ENCODE results near the gene BTN2A1. TPM values are rescaled to one million over a fixed set of nuclear protein-coding genes. Genes with fewer than 3 reads are reported as not detected.

The BTN2A1 gene
- total RNA-seq, 1 donor from 2014 or later, result 29.2 TPM

DNA sequence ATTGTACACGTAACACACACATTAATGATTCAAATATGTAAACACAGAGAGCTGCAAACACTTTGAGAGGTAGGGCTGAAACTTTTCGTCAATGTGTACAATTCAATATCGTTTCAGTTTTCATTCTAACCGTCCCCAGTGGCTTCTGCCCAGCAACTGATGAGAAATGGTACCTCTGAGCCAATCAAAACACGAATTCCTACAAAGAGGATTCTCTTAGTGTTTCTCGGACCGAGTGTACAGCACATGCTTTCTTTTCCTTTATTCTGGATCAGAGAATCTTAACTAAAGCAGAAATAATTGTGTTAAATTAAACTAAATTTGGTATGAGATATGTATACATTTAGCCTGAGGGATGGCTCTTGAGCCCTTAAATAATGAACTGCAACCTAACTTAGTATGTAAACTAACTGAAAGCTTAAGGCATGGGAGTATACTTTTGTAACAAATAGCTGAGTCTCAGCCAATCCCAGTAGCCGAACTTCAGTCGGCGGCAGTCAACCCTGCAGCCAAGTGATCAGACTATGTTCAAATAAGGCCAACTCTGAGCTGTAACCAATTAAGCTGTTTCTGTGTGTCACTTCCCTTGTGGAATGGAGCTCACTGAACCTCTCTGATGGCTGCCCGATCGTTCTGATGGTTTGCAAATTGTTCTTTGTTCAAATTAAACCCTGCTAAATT lies 16.1 kb downstream of the BTN2A1 start:
- TF ChIP-seq, protein P1, sequence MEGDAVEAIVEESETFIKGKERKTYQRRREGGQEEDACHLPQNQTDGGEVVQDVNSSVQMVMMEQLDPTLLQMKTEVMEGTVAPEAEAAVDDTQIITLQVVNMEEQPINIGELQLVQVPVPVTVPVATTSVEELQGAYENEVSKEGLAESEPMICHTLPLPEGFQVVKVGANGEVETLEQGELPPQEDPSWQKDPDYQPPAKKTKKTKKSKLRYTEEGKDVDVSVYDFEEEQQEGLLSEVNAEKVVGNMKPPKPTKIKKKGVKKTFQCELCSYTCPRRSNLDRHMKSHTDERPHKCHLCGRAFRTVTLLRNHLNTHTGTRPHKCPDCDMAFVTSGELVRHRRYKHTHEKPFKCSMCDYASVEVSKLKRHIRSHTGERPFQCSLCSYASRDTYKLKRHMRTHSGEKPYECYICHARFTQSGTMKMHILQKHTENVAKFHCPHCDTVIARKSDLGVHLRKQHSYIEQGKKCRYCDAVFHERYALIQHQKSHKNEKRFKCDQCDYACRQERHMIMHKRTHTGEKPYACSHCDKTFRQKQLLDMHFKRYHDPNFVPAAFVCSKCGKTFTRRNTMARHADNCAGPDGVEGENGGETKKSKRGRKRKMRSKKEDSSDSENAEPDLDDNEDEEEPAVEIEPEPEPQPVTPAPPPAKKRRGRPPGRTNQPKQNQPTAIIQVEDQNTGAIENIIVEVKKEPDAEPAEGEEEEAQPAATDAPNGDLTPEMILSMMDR (IDR thresholded peaks at IDR 0.05; ENCODE audit: unreplicated experiment), result no peak
- Mint-ChIP-seq H3K9me3 (peaks cover 11% of the 10 kb centered on the region), H3K4me3 (peak overlapping the region; percentile 65), H3K4me1 (peaks cover 35% of the 10 kb centered on the region), H3K36me3 (peaks cover 32% of the 10 kb centered on the region), H3K27ac (peak overlapping the region; percentile 95), H3K27me3 (ENCODE audit: low read depth) (no peaks in the 10 kb centered on the region)
- DNase-seq (ENCODE audit: low spot score in 2 of 2, unreplicated experiment in 2 of 2), result peak in 1 of 2 experiments; percentile 58

DNA sequence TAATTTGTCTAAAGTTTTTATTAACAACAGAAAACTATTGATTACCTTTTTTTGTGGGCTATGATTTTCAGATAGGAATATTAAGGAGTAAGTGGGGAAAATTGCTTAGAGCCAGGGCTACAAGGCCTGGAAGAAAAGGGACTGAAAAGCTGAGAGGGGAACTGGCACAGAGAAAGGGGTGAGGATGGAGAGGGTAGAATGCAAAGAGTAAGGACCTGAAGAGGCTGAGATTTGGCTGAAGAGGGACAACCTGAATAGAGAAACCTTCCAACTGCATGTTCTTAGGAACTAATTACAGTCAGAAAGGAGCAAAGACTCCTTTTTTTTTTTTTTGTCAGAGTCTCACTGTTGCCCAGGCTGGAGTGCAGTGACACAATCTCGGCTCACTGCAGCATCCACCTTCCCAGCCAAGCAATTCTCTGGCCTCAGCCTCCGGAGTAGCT lies 16.7 kb downstream of the BTN2A1 start:
- Mint-ChIP-seq H3K27ac (peak overlapping the region; percentile 95), H3K27me3 (ENCODE audit: low read depth) (no peaks in the 10 kb centered on the region), H3K36me3 (peaks cover 28% of the 10 kb centered on the region), H3K4me1 (peaks cover 40% of the 10 kb centered on the region), H3K4me3 (peak overlapping the region; percentile 65), H3K9me3 (peaks cover 11% of the 10 kb centered on the region)
- TF ChIP-seq, protein P1 (IDR thresholded peaks at IDR 0.05; ENCODE audit: unreplicated experiment), result no peak
- DNase-seq (ENCODE audit: low spot score in 2 of 2, unreplicated experiment in 2 of 2), result no peak

DNA sequence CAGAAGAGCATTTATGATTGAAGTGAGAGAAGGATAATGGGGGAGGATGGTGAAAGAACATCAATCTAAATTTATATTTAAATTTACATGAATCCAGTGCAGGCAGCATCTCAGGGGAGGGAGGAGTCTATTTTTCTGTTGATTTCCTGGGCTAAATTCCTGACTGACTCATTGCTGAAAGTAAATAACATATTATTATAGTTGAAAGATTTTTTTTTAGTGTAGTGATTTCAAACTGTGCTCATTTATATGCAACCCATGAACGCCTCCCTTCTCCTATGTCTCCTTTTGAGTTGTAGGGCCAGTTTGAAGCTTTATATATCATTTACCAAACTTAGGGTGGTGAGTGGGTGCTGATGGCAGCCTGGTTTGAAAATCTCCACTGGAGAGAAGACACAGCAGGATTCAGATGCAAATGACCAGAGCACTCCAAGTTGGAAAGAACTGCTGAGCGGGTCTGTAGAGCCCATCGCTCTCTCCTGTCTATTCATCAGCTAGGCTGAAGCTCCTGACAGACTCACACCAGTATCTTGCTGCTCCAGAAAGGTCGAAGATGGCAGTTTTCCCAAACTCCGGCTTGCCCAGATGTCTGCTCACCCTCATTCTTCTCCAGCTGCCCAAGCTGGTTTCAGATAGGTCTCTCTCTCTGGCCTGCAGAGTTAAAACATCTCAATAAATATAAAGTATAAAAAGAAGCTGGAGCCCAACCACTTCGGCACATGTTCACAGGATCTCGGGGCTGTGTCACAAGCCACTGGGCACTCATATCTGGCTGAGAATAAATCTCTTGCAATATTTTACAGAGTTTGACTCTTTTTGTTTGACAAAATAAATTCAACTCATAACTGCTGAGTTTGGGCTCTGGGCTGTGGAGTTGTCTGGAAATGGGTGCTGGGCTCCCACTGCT lies 18.3 kb downstream of the BTN2A1 start:
- Mint-ChIP-seq H3K27me3 (ENCODE audit: low read depth) (no peaks in the 10 kb centered on the region), H3K4me3 (no peak overlapping the region), H3K36me3 (peaks cover 15% of the 10 kb centered on the region), H3K4me1 (peaks cover 40% of the 10 kb centered on the region), H3K27ac (peak overlapping the region; percentile 87), H3K9me3 (peaks cover 15% of the 10 kb centered on the region)
- no peak for DNase-seq (ENCODE audit: low spot score in 2 of 2, unreplicated experiment in 2 of 2)
- TF ChIP-seq, protein P1 (IDR thresholded peaks at IDR 0.05; ENCODE audit: unreplicated experiment), result no peak

DNA sequence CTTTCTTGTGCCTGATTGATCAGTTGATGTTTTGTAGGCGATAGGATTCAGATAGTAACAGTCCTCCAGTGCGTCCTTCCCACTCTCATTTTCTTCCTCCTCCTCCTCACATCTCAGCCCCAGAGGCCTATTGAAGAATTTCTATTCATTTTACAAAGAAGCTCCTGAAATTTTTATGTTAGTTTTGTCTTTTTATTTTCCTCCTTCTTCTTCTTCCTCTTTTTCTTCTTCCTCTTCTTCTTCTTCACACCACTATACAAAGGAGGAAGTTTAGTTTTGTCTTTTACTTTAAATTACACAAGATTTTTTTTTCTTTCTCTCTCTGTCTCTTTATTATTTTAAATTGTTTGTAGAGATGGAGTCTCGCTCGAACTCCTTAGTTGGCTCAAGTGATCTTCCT lies 19.1 kb downstream of the BTN2A1 start:
- TF ChIP-seq, protein P1 (IDR thresholded peaks at IDR 0.05; ENCODE audit: unreplicated experiment), result no peak
- Mint-ChIP-seq H3K27me3 (ENCODE audit: low read depth) (no peaks in the 10 kb centered on the region), H3K36me3 (peaks cover 7% of the 10 kb centered on the region), H3K4me1 (peaks cover 40% of the 10 kb centered on the region), H3K4me3 (no peak overlapping the region), H3K9me3 (peaks cover 8% of the 10 kb centered on the region), H3K27ac (peak overlapping the region; percentile 87)
- DNase-seq (ENCODE audit: low spot score in 2 of 2, unreplicated experiment in 2 of 2), result no peak

DNA sequence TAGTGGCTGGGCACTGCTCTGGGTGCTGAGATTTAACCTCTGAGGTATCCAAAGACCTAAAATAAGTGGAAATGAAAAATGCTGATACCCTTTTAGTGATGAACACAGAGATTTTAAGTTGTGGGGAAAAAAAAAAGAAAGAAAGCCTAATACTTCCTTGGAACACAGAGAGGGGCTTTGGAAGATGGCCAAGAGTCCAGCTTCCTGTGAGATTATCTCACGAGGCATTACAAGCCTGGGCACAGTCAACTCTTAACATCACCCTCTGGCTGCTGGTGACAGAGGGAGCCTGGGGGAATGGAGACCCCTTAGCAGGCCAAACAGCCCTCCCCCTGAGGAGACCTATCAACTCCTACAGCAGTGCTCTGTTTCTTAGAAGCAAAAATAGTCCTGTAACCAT lies 19.7 kb downstream of the BTN2A1 start:
- H3K36me3 Mint-ChIP-seq, result peaks cover 3% of the 10 kb centered on the region
- TF ChIP-seq, protein P1 (IDR thresholded peaks at IDR 0.05; ENCODE audit: unreplicated experiment), result no peak
- DNase-seq (ENCODE audit: low spot score in 2 of 2, unreplicated experiment in 2 of 2), result no peak
- no peaks in the 10 kb centered on the region for H3K27me3 Mint-ChIP-seq (ENCODE audit: low read depth)
- H3K4me1 Mint-ChIP-seq, result peaks cover 40% of the 10 kb centered on the region
- peak overlapping the region; percentile 66 for H3K27ac Mint-ChIP-seq
- peaks cover 4% of the 10 kb centered on the region for H3K9me3 Mint-ChIP-seq
- no peak overlapping the region for H3K4me3 Mint-ChIP-seq

All from mesothelial cell of epicardium (in vitro differentiated cells).